Osteoblast (primary cell): ENCODE measurements around the gene AFF3. TPM values are rescaled to one million over a fixed set of nuclear protein-coding genes. Genes with fewer than 3 reads are reported as not detected.
A peak's percentile ranks its signal among the peaks of the same experiment; 100 is the strongest.

ENCODE experiments used
- DNase-seq: peaks from one replicate; pipeline ENCODE4 v3.0.0; 2011; ENCODE audit warnings: low spot score, mixed read lengths; ENCODE audit not compliant: insufficient read length; ENCODE audit errors: missing footprints
- H2AFZ ChIP-seq: 2 replicates; pipeline ENCODE4 v1.6.0; 2011; ENCODE audit warnings: mild to moderate bottlenecking, low read length
- H3K27ac ChIP-seq: 2 replicates; pipeline ENCODE4 v1.5.1; 2011; ENCODE audit warnings: mild to moderate bottlenecking, low read depth, low read length, moderate library complexity
- H3K27me3 ChIP-seq: 2 replicates; pipeline ENCODE4 v1.6.0; 2012; ENCODE audit warnings: mild to moderate bottlenecking, control low read depth, inconsistent platforms, low read length, moderate library complexity; ENCODE audit not compliant: insufficient read depth
- H3K36me3 ChIP-seq: 2 replicates; pipeline ENCODE4 v1.5.1; 2011; ENCODE audit warnings: mild to moderate bottlenecking, low read length, control low read depth, moderate library complexity; ENCODE audit not compliant: insufficient read depth
- H3K4me1 ChIP-seq: 2 replicates; pipeline ENCODE4 v1.5.1; 2011; ENCODE audit warnings: mild to moderate bottlenecking, low read length, control low read depth, moderate library complexity; ENCODE audit not compliant: insufficient read depth
- H3K4me2 ChIP-seq: 2 replicates; pipeline ENCODE4 v1.6.0; 2011; ENCODE audit warnings: mild to moderate bottlenecking, low read length; ENCODE audit not compliant: insufficient read depth
- H3K4me3 ChIP-seq: fragments of 200-600 bp; sonication (generic); 3 replicates; pipeline ENCODE4 v1.5.1; 2012; ENCODE audit warnings: mild to moderate bottlenecking, low read length, inconsistent platforms; ENCODE audit not compliant: insufficient read depth
- H3K79me2 ChIP-seq: 2 replicates; pipeline ENCODE4 v1.6.0; 2012; ENCODE audit warnings: mild to moderate bottlenecking, low read length, control low read depth, inconsistent platforms; ENCODE audit not compliant: insufficient read depth
- H3K9me3 ChIP-seq: 2 replicates; pipeline ENCODE4 v1.5.1; 2011; ENCODE audit warnings: low read depth, low read length, control low read depth
- H4K20me1 ChIP-seq: 2 replicates; pipeline ENCODE4 v1.6.0; 2012; ENCODE audit warnings: mild to moderate bottlenecking, low read length, control low read depth; ENCODE audit not compliant: insufficient read depth
- CTCF ChIP-seq: IDR thresholded peaks from 2 replicates; pipeline ENCODE4 v1.5.1; 2011; ENCODE audit warnings: mild to moderate bottlenecking, low read depth, low read length, moderate library complexity; ENCODE audit errors: extremely low read depth
- total RNA-seq: library from RNA; depleted of rRNA; stranded (reverse); fragments of >200 nt; gene quantifications from 2 replicates; pipeline ENCODE4 v1.2.3, GENCODE V29; 2012

The AFF3 gene
- total RNA-seq, 1 donor, result 4.3 TPM

GRCh38 chr2:99899882-99900281, 242.5 kb downstream of the AFF3 start:
- Histone ChIP-seq H3K79me2 (no peaks in the 10 kb centered on the region), H4K20me1 (peaks cover 3% of the 10 kb centered on the region), H3K4me3 (no peak overlapping the region), H3K4me1 (no peaks in the 10 kb centered on the region), H3K27ac (no peak overlapping the region), H3K9me3 (no peaks in the 10 kb centered on the region), H3K36me3 (no peaks in the 10 kb centered on the region), H3K27me3 (no peaks in the 10 kb centered on the region), H2AFZ (no peak overlapping the region), H3K4me2 (no peak overlapping the region)
- no peak for DNase-seq
- no peak for TF ChIP-seq CTCF

DNA sequence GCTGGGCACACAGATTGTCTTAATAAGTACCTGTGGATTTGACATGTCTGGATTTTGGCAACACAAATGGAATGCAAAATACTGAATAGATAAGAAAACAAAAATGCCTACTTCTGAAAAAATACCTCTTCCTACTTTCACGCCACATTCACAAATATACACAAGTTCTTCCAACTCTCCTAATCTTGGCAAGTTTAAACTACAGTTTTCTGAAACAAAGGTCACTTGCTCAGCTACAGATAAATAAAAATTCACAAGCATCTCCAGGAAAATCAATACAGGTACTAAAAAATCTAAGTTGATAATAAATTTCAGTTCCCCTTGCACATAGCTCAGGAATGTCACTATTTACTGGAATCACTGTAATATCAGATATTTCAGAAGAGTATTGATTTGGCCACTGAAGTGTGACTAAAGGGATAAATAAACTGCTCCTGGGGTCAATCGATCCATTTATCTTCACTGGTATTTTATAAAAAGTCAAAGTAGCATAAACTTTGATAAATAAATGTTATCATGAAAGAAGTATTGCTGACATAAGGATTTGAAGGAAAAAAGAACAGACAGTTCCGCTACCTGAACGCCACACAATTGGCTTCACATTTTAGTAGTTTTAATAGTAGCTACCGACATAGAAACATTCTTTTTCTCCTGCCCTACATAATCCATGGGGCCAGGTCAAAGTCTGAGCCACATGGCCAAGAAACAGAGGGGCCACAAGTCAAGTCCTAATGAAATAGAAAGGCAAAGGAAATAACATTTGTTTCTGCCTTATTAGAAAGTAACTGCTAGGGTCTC, 243.1 kb downstream of the AFF3 start:
- peak; percentile 19 for DNase-seq
- no peaks in the 10 kb centered on the region for H3K9me3 ChIP-seq
- no peaks in the 10 kb centered on the region for H3K27me3 ChIP-seq
- H4K20me1 ChIP-seq, result peaks cover 3% of the 10 kb centered on the region
- H3K27ac ChIP-seq, result no peak overlapping the region
- no peaks in the 10 kb centered on the region for H3K4me1 ChIP-seq
- no peak overlapping the region for H3K4me2 ChIP-seq
- no peaks in the 10 kb centered on the region for H3K79me2 ChIP-seq
- H3K4me3 ChIP-seq, result no peak overlapping the region
- no peak overlapping the region for H2AFZ ChIP-seq
- no peaks in the 10 kb centered on the region for H3K36me3 ChIP-seq
- TF ChIP-seq CTCF, result no peak

DNA sequence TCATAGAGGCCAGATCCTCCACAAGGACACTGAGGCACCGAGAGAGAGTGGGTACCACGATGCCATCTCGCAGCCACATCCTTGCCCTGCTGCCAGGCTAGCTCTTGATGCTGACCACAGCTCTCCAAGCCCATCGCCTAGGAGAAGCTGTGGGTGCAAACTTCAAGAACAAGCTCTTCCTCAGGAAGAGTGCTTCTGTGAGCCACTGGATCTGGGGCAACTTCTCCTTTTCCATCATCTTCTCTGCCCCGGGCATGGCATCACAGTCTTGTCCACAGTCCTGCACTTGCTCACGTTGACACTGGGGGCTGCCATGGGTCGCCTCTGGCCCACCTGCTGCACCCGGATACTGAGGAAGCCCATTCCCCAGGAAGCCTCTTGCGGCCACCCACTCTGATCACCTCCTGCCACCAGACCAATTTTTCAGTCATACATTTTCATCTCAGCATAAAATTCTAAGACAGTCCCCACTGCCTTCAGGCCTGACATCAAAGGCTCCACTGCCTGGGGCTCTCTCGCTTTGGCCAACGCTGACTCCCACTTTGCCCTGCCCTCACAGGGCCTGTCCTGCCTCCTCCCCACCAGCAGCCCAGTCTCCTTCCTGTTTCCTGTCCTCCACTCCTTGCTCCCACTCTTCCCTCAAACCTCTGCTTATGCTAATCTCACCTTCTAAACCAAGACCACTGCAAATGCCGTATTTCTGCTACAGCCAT, 243.9 kb downstream of the AFF3 start:
- H3K36me3 ChIP-seq, result no peaks in the 10 kb centered on the region
- H3K79me2 ChIP-seq, result no peaks in the 10 kb centered on the region
- peaks cover 3% of the 10 kb centered on the region for H4K20me1 ChIP-seq
- H3K27me3 ChIP-seq, result no peaks in the 10 kb centered on the region
- no peak for DNase-seq
- no peaks in the 10 kb centered on the region for H3K9me3 ChIP-seq
- H3K4me2 ChIP-seq, result no peak overlapping the region
- H2AFZ ChIP-seq, result no peak overlapping the region
- no peak overlapping the region for H3K4me3 ChIP-seq
- no peak overlapping the region for H3K27ac ChIP-seq
- no peak for TF ChIP-seq CTCF
- H3K4me1 ChIP-seq, result no peaks in the 10 kb centered on the region

DNA sequence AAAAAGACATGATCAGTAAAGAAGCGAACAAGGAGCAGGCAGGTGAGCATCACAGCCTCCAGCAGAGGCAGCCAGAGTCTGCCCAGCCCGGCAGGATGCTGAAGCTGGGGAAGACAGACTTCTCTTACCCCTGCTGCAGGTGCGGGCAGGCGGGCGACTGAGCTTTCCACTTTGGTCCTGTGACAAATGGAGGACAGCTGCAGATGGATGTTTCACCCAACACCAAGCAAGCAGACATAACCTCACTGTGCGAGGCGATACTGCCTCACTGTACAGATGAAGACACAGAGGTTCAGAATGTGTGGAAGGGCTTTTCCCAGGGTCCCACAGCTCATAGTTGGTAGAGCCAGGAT, 251.0 kb downstream of the AFF3 start:
- Histone ChIP-seq H3K27me3 (no peaks in the 10 kb centered on the region), H3K4me2 (no peak overlapping the region), H3K79me2 (no peaks in the 10 kb centered on the region), H3K9me3 (no peaks in the 10 kb centered on the region), H3K27ac (no peak overlapping the region), H3K36me3 (no peaks in the 10 kb centered on the region), H3K4me3 (no peak overlapping the region), H3K4me1 (no peaks in the 10 kb centered on the region), H4K20me1 (no peaks in the 10 kb centered on the region), H2AFZ (no peak overlapping the region)
- DNase-seq, result no peak
- TF ChIP-seq CTCF, result no peak
